Measurements from ENCODE around the gene EIF4A3.

The EIF4A3 gene

DNA sequence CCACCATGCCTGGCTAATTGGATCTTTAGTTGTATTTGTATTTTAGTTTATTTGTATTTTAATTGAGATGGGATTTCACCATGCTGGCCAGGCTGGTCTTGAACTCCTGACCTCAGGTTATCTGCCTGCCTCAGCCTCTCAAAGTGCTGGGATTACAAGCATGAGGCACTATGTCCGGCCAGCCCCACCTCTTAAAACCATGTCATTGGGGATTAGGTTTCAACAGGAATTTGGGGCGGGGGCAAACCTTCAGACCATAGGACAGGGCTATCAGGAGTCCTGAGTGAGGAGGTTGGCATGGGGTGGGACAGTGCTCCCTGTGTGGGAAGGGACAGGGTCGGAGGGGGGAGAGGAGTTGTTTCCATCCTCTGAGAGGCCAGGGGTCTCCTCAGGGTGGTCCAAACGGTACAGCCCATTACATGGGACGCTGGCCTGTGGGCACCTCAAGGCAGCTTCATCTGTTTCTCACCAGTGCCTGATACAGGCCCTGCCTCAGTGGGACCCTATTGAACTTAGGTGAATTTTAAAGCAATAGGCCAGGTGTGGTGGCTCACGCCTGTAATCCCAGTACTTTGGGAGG is 23.9 kb downstream of the EIF4A3 start:
- DNase-seq (ENCODE audit: extremely low spot score) = no peak
- ChIA-PET POLR2A (no interaction called here), CTCF (interaction anchor here (1.9 kb wide), 1 partner anchor 21 kb away, joined by 8 read pairs; the partner anchor contains the start of gene GAA)
- TF ChIP-seq ARNT (IDR thresholded peaks at IDR 0.05) (no peak), SP1 (IDR thresholded peaks at IDR 0.05) (no peak), BHLHE40 (IDR thresholded peaks at IDR 0.05; ENCODE audit: borderline replicate concordance) (no peak), TARDBP (IDR thresholded peaks at IDR 0.05) (no peak), ZNF384 (IDR thresholded peaks at IDR 0.05) (no peak), FOXA1 (IDR thresholded peaks at IDR 0.05) (no peak), PKNOX1 (IDR thresholded peaks at IDR 0.05) (no peak), LEF1 (IDR thresholded peaks at IDR 0.05; ENCODE audit: borderline replicate concordance) (no peak), CTBP1 (IDR thresholded peaks at IDR 0.05; ENCODE audit: borderline replicate concordance) (no peak)

DNA sequence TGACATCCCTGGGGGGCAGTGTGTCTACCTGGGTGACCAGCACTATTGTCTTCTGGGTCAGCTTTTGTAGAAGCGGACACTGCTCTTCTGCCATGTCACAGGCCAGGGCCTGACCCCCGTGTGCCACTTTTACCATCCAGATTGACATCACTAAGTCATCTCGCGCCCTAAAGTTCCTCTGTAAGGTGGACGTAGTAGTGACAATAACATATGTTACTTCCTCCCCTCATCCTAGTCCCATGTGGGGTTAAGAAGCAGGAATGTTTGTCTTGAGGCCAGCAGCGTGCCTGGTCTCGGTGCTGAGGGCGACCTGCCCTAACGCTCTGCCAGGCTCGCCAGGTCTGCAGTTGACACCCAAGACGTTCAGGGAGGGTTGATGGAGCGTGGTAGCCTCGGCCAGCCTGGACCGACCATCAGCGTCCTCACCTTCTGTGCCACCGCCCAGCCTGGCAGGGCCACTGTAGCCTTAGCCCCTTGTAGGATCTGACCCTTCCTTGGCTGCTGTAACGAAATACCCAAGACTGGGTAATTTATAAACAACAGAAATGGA is 24.8 kb downstream of the EIF4A3 start:
- no peak for DNase-seq (ENCODE audit: extremely low spot score)
- CTCF ChIA-PET = no interaction called here
- POLR2A ChIA-PET = no interaction called here
- TF ChIP-seq ARNT (IDR thresholded peaks at IDR 0.05) (no peak), CTBP1 (IDR thresholded peaks at IDR 0.05; ENCODE audit: borderline replicate concordance) (no peak), HDGF (IDR thresholded peaks at IDR 0.05; ENCODE audit: borderline replicate concordance) (no peak), LEF1 (IDR thresholded peaks at IDR 0.05; ENCODE audit: borderline replicate concordance) (no peak), FOXK2 (IDR thresholded peaks at IDR 0.05) (no peak), PKNOX1 (IDR thresholded peaks at IDR 0.05) (no peak), SP1 (IDR thresholded peaks at IDR 0.05) (no peak), FOXM1 (IDR thresholded peaks at IDR 0.05; ENCODE audit: borderline replicate concordance) (no peak), SUZ12 (IDR thresholded peaks at IDR 0.05) (no peak), ZNF384 (IDR thresholded peaks at IDR 0.05) (no peak), TARDBP (IDR thresholded peaks at IDR 0.05) (no peak), L3MBTL2 (conservative IDR thresholded peaks at IDR 0.05) (no peak), ELF4 (IDR thresholded peaks at IDR 0.05) (no peak), BHLHE40 (IDR thresholded peaks at IDR 0.05; ENCODE audit: borderline replicate concordance) (no peak), NFRKB (IDR thresholded peaks at IDR 0.05) (no peak), FOXA1 (IDR thresholded peaks at IDR 0.05) (no peak)

DNA sequence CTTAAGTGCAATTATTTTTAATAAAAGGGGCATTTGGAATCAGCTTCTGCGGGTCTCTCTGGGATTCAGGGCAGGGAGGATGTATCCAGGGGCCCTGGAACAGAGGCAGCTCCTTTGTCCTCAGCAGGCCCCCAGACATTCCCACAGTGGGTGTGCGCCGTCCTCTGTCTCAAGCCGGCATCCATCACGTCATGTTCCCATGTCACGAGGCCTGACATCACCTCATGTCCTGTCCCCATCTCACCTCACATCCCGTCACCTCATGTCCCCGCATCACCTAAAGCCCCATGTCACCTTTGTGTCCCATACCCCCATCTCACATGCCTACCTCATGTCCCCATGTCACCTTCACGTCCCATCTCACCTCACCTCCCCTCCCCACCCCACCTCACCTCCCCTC is 27.1 kb downstream of the EIF4A3 start:
- CTCF ChIA-PET = no interaction called here
- no peak for DNase-seq (ENCODE audit: extremely low spot score)
- TF ChIP-seq FOXM1 (IDR thresholded peaks at IDR 0.05; ENCODE audit: borderline replicate concordance) = no peak
- TF ChIP-seq PKNOX1 (IDR thresholded peaks at IDR 0.05) = no peak
- TF ChIP-seq HDGF (IDR thresholded peaks at IDR 0.05; ENCODE audit: borderline replicate concordance) = no peak
- TF ChIP-seq CTBP1 (IDR thresholded peaks at IDR 0.05; ENCODE audit: borderline replicate concordance) = no peak
- no peak for TF ChIP-seq SP1 (IDR thresholded peaks at IDR 0.05)
- no peak for TF ChIP-seq ARNT (IDR thresholded peaks at IDR 0.05)
- TF ChIP-seq SUZ12 (IDR thresholded peaks at IDR 0.05) = no peak
- TF ChIP-seq BHLHE40 (IDR thresholded peaks at IDR 0.05; ENCODE audit: borderline replicate concordance) = no peak
- TF ChIP-seq LEF1 (IDR thresholded peaks at IDR 0.05; ENCODE audit: borderline replicate concordance) = no peak
- no peak for TF ChIP-seq FOXA1 (IDR thresholded peaks at IDR 0.05)
- POLR2A ChIA-PET = interaction anchor here (8.6 kb wide), 1 partner anchor 18 kb away, joined by 51 read pairs; the partner anchor contains the start of gene GAA

- DNase-seq (ENCODE audit: extremely low spot score) = no peak
- POLR2A ChIA-PET = interaction anchor here (8.6 kb wide), 1 partner anchor 17 kb away, joined by 51 read pairs; the partner anchor contains the start of gene GAA
- TF ChIP-seq ELF4 (IDR thresholded peaks at IDR 0.05) (no peak), SP1 (IDR thresholded peaks at IDR 0.05) (no peak), PKNOX1 (IDR thresholded peaks at IDR 0.05) (no peak), ARNT (IDR thresholded peaks at IDR 0.05) (no peak), SUZ12 (IDR thresholded peaks at IDR 0.05) (no peak), TARDBP (IDR thresholded peaks at IDR 0.05) (no peak), FOXM1 (IDR thresholded peaks at IDR 0.05; ENCODE audit: borderline replicate concordance) (no peak), FOXK2 (IDR thresholded peaks at IDR 0.05) (no peak), HDGF (IDR thresholded peaks at IDR 0.05; ENCODE audit: borderline replicate concordance) (no peak), LEF1 (IDR thresholded peaks at IDR 0.05; ENCODE audit: borderline replicate concordance) (no peak), BHLHE40 (IDR thresholded peaks at IDR 0.05; ENCODE audit: borderline replicate concordance) (no peak), NFRKB (IDR thresholded peaks at IDR 0.05) (no peak)
- CTCF ChIA-PET = interaction anchor here (1.2 kb wide), 1 partner anchor 18 kb away, joined by 5 read pairs; the partner anchor contains the start of gene GAA
Measured at GRCh38 chr17:80119271-80119791, 27.6 kb downstream of the EIF4A3 start.

GRCh38 chr17:80118601-80119270 is 28.2 kb downstream of the EIF4A3 start:
- ChIA-PET POLR2A (interaction anchor here (1.2 to 8.6 kb wide), 2 partner anchors 15 to 17 kb away, joined by 3 to 51 read pairs; partner anchors contain the start of gene GAA), CTCF (interaction anchor here (1.2 kb wide), 1 partner anchor 17 kb away, joined by 5 read pairs; the partner anchor contains the start of gene GAA)
- DNase-seq (ENCODE audit: extremely low spot score) = no peak
- no peak for TF ChIP-seq NFRKB (IDR thresholded peaks at IDR 0.05)
- TF ChIP-seq FOXK2 (IDR thresholded peaks at IDR 0.05) = no peak
- no peak for TF ChIP-seq FOXM1 (IDR thresholded peaks at IDR 0.05; ENCODE audit: borderline replicate concordance)
- no peak for TF ChIP-seq CTBP1 (IDR thresholded peaks at IDR 0.05; ENCODE audit: borderline replicate concordance)
- TF ChIP-seq SUZ12 (IDR thresholded peaks at IDR 0.05) = no peak
- no peak for TF ChIP-seq ELF4 (IDR thresholded peaks at IDR 0.05)
- no peak for TF ChIP-seq HDGF (IDR thresholded peaks at IDR 0.05; ENCODE audit: borderline replicate concordance)
- no peak for TF ChIP-seq FOXA1 (IDR thresholded peaks at IDR 0.05)
- no peak for TF ChIP-seq SP1 (IDR thresholded peaks at IDR 0.05)
- no peak for TF ChIP-seq L3MBTL2 (conservative IDR thresholded peaks at IDR 0.05)
- no peak for TF ChIP-seq PKNOX1 (IDR thresholded peaks at IDR 0.05)
- TF ChIP-seq ZNF384 (IDR thresholded peaks at IDR 0.05) = no peak
- TF ChIP-seq LEF1 (IDR thresholded peaks at IDR 0.05; ENCODE audit: borderline replicate concordance) = no peak
- no peak for TF ChIP-seq ARNT (IDR thresholded peaks at IDR 0.05)
- TF ChIP-seq BHLHE40 (IDR thresholded peaks at IDR 0.05; ENCODE audit: borderline replicate concordance) = no peak
- no peak for TF ChIP-seq TARDBP (IDR thresholded peaks at IDR 0.05)
